PC-3 (cell line): ENCODE data around the gene ACADS. TPM values are rescaled to one million over a fixed set of nuclear protein-coding genes. Genes with fewer than 3 reads are reported as not detected.

Experiments used
- ATAC-seq: fragments of 200-7000 bp; cut with Tn5 transposase; 2 replicates; pipeline ENCODE4 v1.9.1; 2020; ENCODE audit warnings: mild to moderate bottlenecking, moderate library complexity
- BruUV-seq: library from RNA; stranded (reverse); fragments of 400-500 nt; replicated peaks from 2 replicates; lab custom pipeline; 2021; lab: Mats Ljungman, UMichigan
- CTCF ChIA-PET: fragments of 300-600 bp; sonication (Branson Sonifier 250); formaldehyde crosslinking; loops from one replicate; lab custom pipeline; 2022; ENCODE audit warnings: antibody characterized with exemption; lab: Charles Lee
- POLR2A ChIA-PET: fragments of 300-600 bp; sonication (Branson Sonifier 250); formaldehyde crosslinking; loops from one replicate; lab custom pipeline; 2022; ENCODE audit warnings: antibody characterized with exemption; ENCODE audit not compliant: unreplicated experiment; lab: Charles Lee
- DNase-seq: peaks from one replicate; pipeline ENCODE4 v3.0.0-alpha.2; 2015
- H2AFZ ChIP-seq: fragments of 300-600 bp; sonication (generic); 2 replicates; pipeline ENCODE4 v1.6.0; 2016; ENCODE audit warnings: antibody characterized with exemption, low read length
- H3F3A ChIP-seq: fragments of 300-600 bp; sonication (generic); one replicate; pipeline ENCODE4 v1.6.0; 2017; ENCODE audit warnings: antibody characterized with exemption, low read length, control low read depth, mild to moderate bottlenecking; ENCODE audit not compliant: unreplicated experiment
- H3K27ac ChIP-seq: fragments of 300-600 bp; sonication (generic); 2 replicates; pipeline ENCODE4 v1.5.1; 2016; ENCODE audit warnings: mild to moderate bottlenecking, low read length
- H3K27me3 ChIP-seq: fragments of 300-600 bp; sonication (generic); 2 replicates; pipeline ENCODE4 v1.6.1; 2016; ENCODE audit warnings: low read length, mixed read lengths
- H3K36me3 ChIP-seq: fragments of 300-600 bp; sonication (generic); 2 replicates; pipeline ENCODE4 v1.6.1; 2016; ENCODE audit warnings: low read depth, mixed run types, low read length, mixed read lengths
- H3K4me1 ChIP-seq: fragments of 300-600 bp; sonication (generic); 2 replicates; pipeline ENCODE4 v1.5.1; 2016; ENCODE audit warnings: low read length; ENCODE audit not compliant: insufficient read depth
- H3K4me2 ChIP-seq: fragments of 300-600 bp; sonication (generic); 2 replicates; pipeline ENCODE4 v1.6.0; 2016; ENCODE audit warnings: low read length
- H3K4me3 ChIP-seq: fragments of 300-600 bp; sonication (generic); 2 replicates; pipeline ENCODE4 v1.5.1; 2016; ENCODE audit warnings: mild to moderate bottlenecking, low read length, mixed read lengths
- H3K79me2 ChIP-seq: fragments of 300-600 bp; sonication (generic); 2 replicates; pipeline ENCODE4 v1.6.1; 2017; ENCODE audit warnings: low read length, mixed read lengths
- H3K9ac ChIP-seq: fragments of 300-600 bp; sonication (generic); 2 replicates; pipeline ENCODE4 v1.6.0; 2016; ENCODE audit warnings: mild to moderate bottlenecking, low read length
- H3K9me2 ChIP-seq: fragments of 300-600 bp; sonication (generic); replicated peaks from 2 replicates; pipeline ENCODE4 v1.6.1; 2016; ENCODE audit warnings: mixed run types, low read length, mixed read lengths
- H3K9me3 ChIP-seq: fragments of 300-600 bp; sonication (generic); 2 replicates; pipeline ENCODE4 v1.6.1; 2016; ENCODE audit warnings: low read length, mixed read lengths
- H4K20me1 ChIP-seq: fragments of 300-600 bp; sonication (generic); 2 replicates; pipeline ENCODE4 v1.6.1; 2016; ENCODE audit warnings: low read length, mixed read lengths
- EZH2 ChIP-seq: fragments of 300-600 bp; sonication (generic); IDR thresholded peaks from one replicate; pipeline ENCODE4 v1.6.1; 2017; ENCODE audit warnings: antibody characterized with exemption, mild to moderate bottlenecking, low read length; ENCODE audit not compliant: unreplicated experiment
- EZH2phosphoT487 ChIP-seq: fragments of 300-600 bp; sonication (generic); IDR thresholded peaks from 2 replicates; pipeline ENCODE4 v1.6.1; 2018; ENCODE audit warnings: mild to moderate bottlenecking, antibody characterized with exemption, low read length, borderline replicate concordance
- intact Hi-C: fragments of 100-400 bp; cut with micrococcal nuclease; formaldehyde crosslinking; loops from 2 replicates; pipeline ENCODE4 v1.9.0; 2023
- total RNA-seq: library from RNA; depleted of rRNA; stranded (reverse); fragments of >200 nt; gene quantifications from 2 replicates; pipeline ENCODE4 v1.2.3, GENCODE V29; 2014
- TF ChIP-seq, protein P1 (sequence below): fragments of 300-600 bp; sonication (generic); conservative IDR thresholded peaks from 2 replicates; pipeline ENCODE4 v1.5.1; 2017; ENCODE audit warnings: antibody characterized with exemption, low read depth, mild to moderate bottlenecking, low read length

Gene ACADS
- total RNA-seq, 1 experiment from 2014 or later, result 19.6 TPM

GRCh38 chr12:120689397-120690082 lies 36.1 kb upstream of the ACADS start:
- ATAC-seq (no peak), DNase-seq (no peak)
- TF ChIP-seq EZH2phosphoT487 (no peak), EZH2 (no peak)
- TF ChIP-seq, protein P1, sequence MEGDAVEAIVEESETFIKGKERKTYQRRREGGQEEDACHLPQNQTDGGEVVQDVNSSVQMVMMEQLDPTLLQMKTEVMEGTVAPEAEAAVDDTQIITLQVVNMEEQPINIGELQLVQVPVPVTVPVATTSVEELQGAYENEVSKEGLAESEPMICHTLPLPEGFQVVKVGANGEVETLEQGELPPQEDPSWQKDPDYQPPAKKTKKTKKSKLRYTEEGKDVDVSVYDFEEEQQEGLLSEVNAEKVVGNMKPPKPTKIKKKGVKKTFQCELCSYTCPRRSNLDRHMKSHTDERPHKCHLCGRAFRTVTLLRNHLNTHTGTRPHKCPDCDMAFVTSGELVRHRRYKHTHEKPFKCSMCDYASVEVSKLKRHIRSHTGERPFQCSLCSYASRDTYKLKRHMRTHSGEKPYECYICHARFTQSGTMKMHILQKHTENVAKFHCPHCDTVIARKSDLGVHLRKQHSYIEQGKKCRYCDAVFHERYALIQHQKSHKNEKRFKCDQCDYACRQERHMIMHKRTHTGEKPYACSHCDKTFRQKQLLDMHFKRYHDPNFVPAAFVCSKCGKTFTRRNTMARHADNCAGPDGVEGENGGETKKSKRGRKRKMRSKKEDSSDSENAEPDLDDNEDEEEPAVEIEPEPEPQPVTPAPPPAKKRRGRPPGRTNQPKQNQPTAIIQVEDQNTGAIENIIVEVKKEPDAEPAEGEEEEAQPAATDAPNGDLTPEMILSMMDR, result no peak
- ChIA-PET CTCF (no interaction called here), POLR2A (no interaction called here)
- no peak overlapping the region for H3K9ac ChIP-seq
- no peak overlapping the region for H3K27ac ChIP-seq
- intact Hi-C loops, result loop anchor here (2.0 to 5.0 kb wide), 3 partner anchors 21 to 397 kb away; partner anchors contain the start of genes RNU4-1, RNU4-2 and UNC119B
- no TSS peak for BruUV-seq
- peak overlapping the region; percentile 96 for H3K4me3 ChIP-seq
- peaks cover 15% of the 10 kb centered on the region for H3K36me3 ChIP-seq
- peaks cover 74% of the 10 kb centered on the region for H3K79me2 ChIP-seq
- H3K4me1 ChIP-seq, result peaks cover 40% of the 10 kb centered on the region
- H3K9me2 ChIP-seq, result no peaks in the 10 kb centered on the region
- peaks cover 49% of the 10 kb centered on the region for H4K20me1 ChIP-seq
- no peaks in the 10 kb centered on the region for H3F3A ChIP-seq
- peak overlapping the region; percentile 98 for H3K4me2 ChIP-seq
- H3K27me3 ChIP-seq, result no peaks in the 10 kb centered on the region
- H3K9me3 ChIP-seq, result no peaks in the 10 kb centered on the region
- no peak overlapping the region for H2AFZ ChIP-seq

- TF ChIP-seq EZH2 (no peak), EZH2phosphoT487 (no peak)
- TF ChIP-seq, protein P1, result no peak
- no peak for ATAC-seq
- ChIA-PET CTCF (no interaction called here), POLR2A (no interaction called here)
- no peaks in the 10 kb centered on the region for H3F3A ChIP-seq
- BruUV-seq, result no TSS peak
- no peak overlapping the region for H3K9ac ChIP-seq
- no peaks in the 10 kb centered on the region for H3K9me2 ChIP-seq
- peaks cover 74% of the 10 kb centered on the region for H3K79me2 ChIP-seq
- H3K4me1 ChIP-seq, result peaks cover 40% of the 10 kb centered on the region
- H3K9me3 ChIP-seq, result no peaks in the 10 kb centered on the region
- H3K4me2 ChIP-seq, result peak overlapping the region; percentile 98
- H3K36me3 ChIP-seq, result peaks cover 20% of the 10 kb centered on the region
- H3K27ac ChIP-seq, result no peak overlapping the region
- H3K4me3 ChIP-seq, result no peak overlapping the region
- DNase-seq, result no peak
- peaks cover 49% of the 10 kb centered on the region for H4K20me1 ChIP-seq
- H2AFZ ChIP-seq, result no peak overlapping the region
- intact Hi-C loops, result no loop called here
- no peaks in the 10 kb centered on the region for H3K27me3 ChIP-seq
Observed at GRCh38 chr12:120690083-120690450, 35.6 kb upstream of the ACADS start.

DNA sequence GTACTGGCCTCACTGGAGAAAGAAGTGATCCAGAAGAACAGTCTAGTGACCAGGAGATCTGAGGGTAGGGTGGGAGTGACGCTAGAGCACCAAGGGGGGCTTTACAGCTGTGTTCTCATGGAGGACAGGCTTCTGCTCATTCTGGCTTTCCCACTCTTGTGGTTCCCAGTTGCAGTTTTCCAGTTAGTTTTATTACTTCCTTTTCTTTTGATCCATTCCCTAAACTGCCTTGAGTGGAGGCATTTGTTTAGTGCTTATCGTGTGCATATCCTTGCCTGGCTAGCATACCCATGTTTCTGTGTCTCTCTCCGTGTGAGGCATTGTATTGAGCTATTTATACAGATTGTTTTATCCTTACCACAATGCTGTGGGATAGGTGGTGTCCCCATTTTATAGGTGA lies 34.6 kb upstream of the ACADS start:
- H3K4me1 ChIP-seq, result peaks cover 37% of the 10 kb centered on the region
- H3K9me3 ChIP-seq, result no peaks in the 10 kb centered on the region
- CTCF ChIA-PET, result no interaction called here
- intact Hi-C loops, result no loop called here
- no peaks in the 10 kb centered on the region for H3F3A ChIP-seq
- no peak overlapping the region for H2AFZ ChIP-seq
- H3K27me3 ChIP-seq, result no peaks in the 10 kb centered on the region
- DNase-seq (no peak), ATAC-seq (no peak)
- H3K9me2 ChIP-seq, result no peaks in the 10 kb centered on the region
- no TSS peak for BruUV-seq
- H3K4me2 ChIP-seq, result peak overlapping the region; percentile 20; the same call in 1 of the 2 replicates
- TF ChIP-seq EZH2phosphoT487 (no peak), EZH2 (no peak)
- TF ChIP-seq, protein P1, result no peak
- no peak overlapping the region for H3K9ac ChIP-seq
- H3K79me2 ChIP-seq, result peaks cover 74% of the 10 kb centered on the region
- H3K27ac ChIP-seq, result no peak overlapping the region
- H3K36me3 ChIP-seq, result peaks cover 29% of the 10 kb centered on the region
- H4K20me1 ChIP-seq, result peaks cover 49% of the 10 kb centered on the region
- H3K4me3 ChIP-seq, result no peak overlapping the region
- POLR2A ChIA-PET, result no interaction called here
